ENCODE measurements around the gene ZNF576.
"Not testable (repeated sequence)": the region's sequence is repeated elsewhere in the genome, so short reads cannot be mapped to it uniquely, and the experiment has no call there.

Gene ZNF576

DNA sequence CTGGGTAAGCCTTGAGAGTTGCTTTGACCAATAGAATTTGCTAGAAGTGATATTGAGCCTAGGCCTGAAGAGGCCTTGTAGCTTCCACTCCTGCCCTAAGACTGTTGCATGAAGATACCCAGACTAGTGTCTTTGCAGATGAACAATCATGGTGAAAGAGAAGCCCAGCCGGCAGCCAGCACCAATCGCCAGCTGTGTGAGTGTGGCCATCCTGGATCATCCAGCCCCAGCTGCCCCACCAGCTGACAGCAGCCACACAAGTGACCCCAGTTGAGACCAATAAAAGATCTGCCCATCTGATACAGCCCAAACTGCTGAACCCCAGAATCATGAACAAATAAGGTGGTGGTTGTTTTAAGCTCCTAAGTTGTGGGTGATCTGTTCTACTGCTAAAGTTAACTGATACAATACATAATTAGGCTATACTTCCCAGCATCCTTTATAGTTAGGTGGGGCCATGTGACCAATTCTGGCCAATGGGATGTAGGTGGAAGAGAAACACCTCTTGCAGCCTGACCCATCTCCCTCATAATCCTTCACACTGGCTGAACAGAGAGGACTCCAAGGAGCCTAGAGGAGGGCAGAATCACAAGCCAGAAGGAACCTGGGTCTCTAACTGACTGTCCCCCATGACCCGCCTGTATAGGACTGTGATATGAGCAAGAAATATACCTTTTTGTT is 32.4 kb downstream of the ZNF576 start:
- no peak for DNase-seq

DNA sequence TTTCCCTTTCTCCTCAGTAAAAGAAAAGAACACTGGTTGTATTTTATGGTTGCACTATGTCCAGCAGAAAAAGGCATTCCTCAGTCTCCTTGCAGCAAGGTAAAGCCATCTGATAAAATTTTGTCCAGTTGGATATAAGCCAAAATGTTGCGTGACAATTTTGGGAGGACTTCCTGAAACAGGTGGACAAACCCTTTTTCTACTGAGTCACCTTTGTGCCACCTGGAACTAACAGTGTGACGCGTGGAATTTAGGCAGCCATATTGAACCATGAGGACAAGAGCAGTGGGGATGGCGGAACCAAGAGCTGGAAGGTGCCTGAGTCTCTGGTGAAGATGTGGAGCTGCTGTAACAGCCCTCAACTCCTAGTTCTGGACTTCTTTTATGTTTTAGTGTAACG is 35.1 kb downstream of the ZNF576 start:
- no peak for DNase-seq

DNA sequence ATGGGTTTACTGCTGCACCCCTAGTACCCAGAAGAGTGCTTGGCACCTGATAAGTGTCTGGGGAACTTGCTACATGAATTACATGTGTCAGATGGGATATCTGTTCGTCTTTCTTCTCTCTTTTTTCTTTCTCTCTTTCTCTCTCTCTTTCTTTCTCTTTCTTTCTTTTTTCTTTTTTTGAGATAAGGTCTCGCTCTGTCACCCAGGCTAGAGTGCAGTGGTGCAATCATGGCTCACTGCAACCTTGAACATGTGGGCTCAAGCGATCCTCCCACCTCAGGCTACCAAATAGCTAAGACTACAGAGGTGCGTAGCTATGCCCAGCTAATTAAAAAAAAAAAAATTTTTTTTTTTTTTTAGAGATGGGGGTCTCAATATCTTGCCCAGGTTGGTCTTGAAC is 37.1 kb downstream of the ZNF576 start:
- no peak for DNase-seq

GRCh38 chr19:43634068-43634467 is 37.7 kb downstream of the ZNF576 start:
- no peak for DNase-seq

DNA sequence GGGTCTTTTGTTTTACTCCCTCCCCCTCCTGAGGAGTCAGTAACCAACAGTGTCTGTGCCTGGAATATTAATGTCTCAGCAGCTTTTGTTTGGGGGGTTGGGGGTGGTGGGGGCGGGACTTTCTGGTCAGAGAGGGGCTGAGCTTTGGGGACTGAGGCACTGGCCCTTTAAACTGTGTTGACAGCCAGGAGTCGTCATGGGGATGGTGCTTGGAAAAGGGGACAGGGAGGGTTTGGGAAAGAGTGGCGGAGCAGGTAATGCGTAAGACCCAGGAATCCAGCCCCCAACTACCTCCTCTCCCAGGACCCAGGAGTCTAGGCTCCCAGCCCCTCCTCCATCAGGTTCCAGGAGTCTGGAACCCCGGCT is 38.1 kb downstream of the ZNF576 start:
- DNase-seq: no peak

- DNase-seq: no peak
These were observed 38.6 kb downstream of the ZNF576 start for GRCh38 chr19:43634872-43635560.

GRCh38 chr19:43635561-43635940 is 39.2 kb downstream of the ZNF576 start:
- not testable (repeated sequence) for DNase-seq

DNA sequence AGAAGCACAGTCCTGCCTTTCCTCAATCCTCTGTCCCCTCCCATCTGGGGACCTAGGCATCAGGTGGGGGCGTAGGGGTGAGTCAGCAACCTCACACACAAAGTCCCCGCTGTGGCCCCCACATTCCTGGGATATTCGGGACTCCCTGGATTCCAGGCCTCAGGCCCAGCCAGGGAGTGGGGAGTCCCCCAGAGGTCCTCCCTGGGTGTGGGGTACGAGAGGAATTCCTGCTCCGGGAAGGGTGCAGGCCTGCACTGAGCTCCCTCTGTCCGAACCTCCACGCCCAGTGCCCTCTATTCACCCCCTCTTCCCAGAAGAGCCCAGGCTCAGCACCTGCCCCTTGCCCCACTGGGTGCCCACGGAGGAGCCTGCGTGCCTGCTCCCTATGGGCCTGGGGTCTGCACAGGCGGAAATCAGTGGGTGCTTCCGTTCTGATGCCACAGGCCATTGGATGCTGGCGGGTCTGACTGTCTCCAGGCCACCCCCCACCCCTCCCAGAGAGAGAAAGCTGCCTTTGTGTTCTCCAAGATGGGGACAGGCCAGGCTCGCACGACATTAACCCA is 39.8 kb downstream of the ZNF576 start:
- DNase-seq: no peak

- no peak for DNase-seq
These were observed 42.0 kb downstream of the ZNF576 start for GRCh38 chr19:43638214-43638994.

DNA sequence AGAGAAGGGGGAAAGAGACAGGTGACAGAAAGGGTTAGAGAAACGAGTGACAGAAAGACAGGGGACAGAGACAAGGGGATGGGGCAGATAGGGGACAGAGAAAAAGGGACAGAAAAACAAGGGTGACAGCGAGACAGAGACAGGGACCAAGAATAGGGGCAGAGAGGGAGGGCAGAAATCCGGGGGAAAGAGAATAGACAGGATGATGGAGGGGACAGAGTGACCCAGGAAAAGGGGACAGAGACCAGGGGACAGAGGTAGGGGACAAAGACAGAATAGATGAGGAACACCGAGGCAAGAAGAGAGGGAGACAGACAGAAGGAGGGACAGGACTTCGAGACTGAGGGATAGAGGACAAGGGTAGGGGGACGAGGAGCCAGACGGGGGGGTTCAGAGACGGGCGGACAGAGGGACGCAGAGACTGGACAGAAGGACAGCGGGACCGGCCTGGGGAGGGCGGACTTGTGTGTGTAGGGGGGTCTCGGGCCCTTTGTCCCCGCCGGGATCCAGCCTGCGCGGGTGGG is 42.7 kb downstream of the ZNF576 start:
- no peak for DNase-seq

GRCh38 chr19:43639519-43640423 is 43.4 kb downstream of the ZNF576 start, which contains the start of gene CADM4:
Gene CADM4 (minus strand): TSS chr19:43639850. CDS start chr19:43639790, 60 bp downstream.
- DNase-seq: peak; percentile 28

GRCh38 chr19:43640424-43640757 is 44.0 kb downstream of the ZNF576 start:
- DNase-seq: no peak

DNA sequence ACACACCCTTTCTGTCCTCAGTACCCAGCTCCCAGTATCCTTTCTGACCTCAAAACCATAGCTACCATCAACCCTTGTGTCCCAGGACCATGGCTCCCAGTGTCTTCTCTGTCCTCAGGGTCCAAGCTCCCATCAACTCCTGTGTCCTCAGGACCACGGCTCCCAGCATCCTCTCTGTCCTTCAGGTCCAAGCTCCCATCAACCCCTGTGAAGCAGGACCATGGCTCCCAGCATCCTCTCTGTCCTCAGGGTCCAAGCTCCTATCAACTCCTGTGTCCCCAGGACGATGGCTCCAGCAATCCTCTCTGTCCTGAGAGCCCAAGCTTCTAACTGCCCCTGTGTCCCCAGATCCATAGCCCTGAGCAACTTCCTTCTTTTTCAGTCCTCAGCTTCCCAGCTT is 44.9 kb downstream of the ZNF576 start:
- no peak for DNase-seq

GRCh38 chr19:43642531-43642930 is 46.1 kb downstream of the ZNF576 start:
- DNase-seq: no peak

DNA sequence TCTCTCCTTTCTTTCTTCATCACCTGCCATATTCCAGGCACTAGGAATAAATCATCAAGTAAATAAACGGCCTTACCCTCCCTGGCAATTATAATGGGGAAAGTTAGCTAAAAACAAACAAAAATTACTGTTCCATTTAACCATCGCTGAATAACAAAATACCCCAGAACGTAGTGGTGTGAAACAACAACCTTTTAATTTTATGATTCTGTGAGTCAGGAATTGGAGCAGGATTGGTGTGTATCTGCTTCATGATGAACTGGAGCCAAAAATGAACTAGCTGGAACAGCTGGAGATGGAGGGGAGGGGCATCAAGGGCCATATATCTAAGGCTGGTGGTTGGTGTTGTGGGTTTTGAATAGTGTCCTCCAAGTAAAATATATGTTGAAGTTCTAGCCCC is 46.9 kb downstream of the ZNF576 start:
- no peak for DNase-seq

- no peak for DNase-seq
These were observed 47.8 kb downstream of the ZNF576 start for GRCh38 chr19:43644181-43644580.

GRCh38 chr19:43648633-43649032 is 52.2 kb downstream of the ZNF576 start:
- DNase-seq: no peak

- no peak for DNase-seq
These were observed 53.1 kb downstream of the ZNF576 start for GRCh38 chr19:43649514-43649913.

DNA sequence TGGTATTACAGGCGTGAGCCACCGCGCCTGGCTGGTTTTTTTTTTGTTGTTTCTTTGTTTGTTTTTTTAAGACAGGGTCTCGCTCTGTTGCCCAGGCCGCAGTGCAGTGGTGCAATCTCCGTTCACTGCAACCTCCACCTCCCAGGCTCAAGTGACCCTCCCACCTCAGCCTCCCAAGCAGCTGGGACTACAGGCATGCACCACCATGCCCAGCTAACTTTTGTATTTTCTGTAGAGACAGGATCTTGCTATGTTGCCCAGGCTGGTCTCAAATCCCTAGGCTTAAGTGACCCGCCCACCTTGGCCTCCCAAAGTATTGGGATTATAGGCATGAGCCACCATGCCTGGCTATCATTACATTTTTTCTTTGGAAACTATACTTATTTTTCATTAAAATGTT is 53.9 kb downstream of the ZNF576 start:
- DNase-seq: not testable (repeated sequence)

Measured in stimulated activated CD4-positive, alpha-beta T cell treated with anti-CD3 and anti-CD28 coated beads, Interleukin-1b, Interleukin-23, amount 100 ng/mL, for 48 hours (primary cell).